Gastrocnemius medialis (tissue), 4 donors: Measurements from ENCODE around the gene NADK. TPM values are rescaled to one million over a fixed set of nuclear protein-coding genes. Genes with fewer than 3 reads are reported as not detected.

Source experiments
- ATAC-seq, 2 donors: fragments of 150-250 bp; one replicate each; pipeline ENCODE4 v1.9.1; 2016
- DNase-seq, 2 donors: peaks; one replicate each; pipeline ENCODE4 v3.0.0-alpha.2; 2019
- H3K27ac ChIP-seq, 4 donors: fragments of 200-600 bp; sonication (generic); 1 replicate in 1 of 4; 2 replicates in 3 of 4; pipeline ENCODE4 v1.5.1; 2016 to 2018; ENCODE audit warnings: mild to moderate bottlenecking in 2 of 4, moderate library complexity in 1 of 4
- H3K27me3 ChIP-seq, 3 donors: fragments of 200-600 bp; sonication (generic) in 2 of 3; 1 replicate in 1 of 3; 2 replicates in 2 of 3; pipeline versions ENCODE4 v1.5.1 to v1.6.0; 2016 to 2019; ENCODE audit warnings: mild to moderate bottlenecking in 1 of 3, moderate library complexity in 1 of 3
- H3K36me3 ChIP-seq, 2 donors: fragments of 200-600 bp; sonication (generic) in 1 of 2; one replicate each; pipeline ENCODE4 v1.5.1; 2017 to 2018
- H3K4me1 ChIP-seq, 2 donors: fragments of 200-600 bp; sonication (generic) in 1 of 2; one replicate each; pipeline ENCODE4 v1.5.1; 2016 to 2017; ENCODE audit warnings: mild to moderate bottlenecking in 2 of 2
- H3K4me3 ChIP-seq, 4 donors: fragments of 200-600 bp; sonication (generic) in 3 of 4; 1 replicate in 1 of 4; 2 replicates in 3 of 4; pipeline ENCODE4 v1.5.1; 2016 to 2019; ENCODE audit warnings: mild to moderate bottlenecking in 2 of 4
- H3K9me3 ChIP-seq, 3 donors: fragments of 200-600 bp; sonication (generic) in 2 of 3; 1 replicate in 1 of 3; 2 replicates in 2 of 3; pipeline ENCODE4 v1.5.1; 2016 to 2019
- CTCF ChIP-seq, 5 experiments: fragments of 450-650 bp in 3 of 5; fragments of 200-600 bp in 2 of 5; sonication (generic) in 2 of 5; IDR thresholded peaks in 4 of 5; conservative IDR thresholded peaks in 1 of 5; 1 replicate in 4 of 5; 2 replicates in 1 of 5; pipeline ENCODE4 v1.5.1; 2016 to 2019; ENCODE audit warnings: antibody characterized with exemption in 5 of 5, mild to moderate bottlenecking in 3 of 5, moderate library complexity in 3 of 5
- POLR2A ChIP-seq, 2 donors: fragments of 450-650 bp; IDR thresholded peaks; one replicate each; pipeline ENCODE4 v1.6.1; 2017; ENCODE audit warnings: antibody characterized with exemption in 2 of 2, mild to moderate bottlenecking in 2 of 2, moderate library complexity in 2 of 2
- in situ Hi-C, 4 donors: fragments of 200-750 bp; cut with MboI; loops; one replicate each; pipeline versions ENCODE4 v1.15.0 to v1.8.0; 2017; ENCODE audit warnings: low sequenced_read_pairs in 4 of 4
- intact Hi-C: fragments of 100-400 bp; cut with DNase I; formaldehyde crosslinking; loops from one replicate; pipeline ENCODE4 v1.15.1; 2023; ENCODE audit warnings: low total_unique reads
- total RNA-seq, 4 donors: library from RNA; depleted of rRNA; stranded (reverse); fragments of >200 nt; gene quantifications; one replicate each; pipeline versions ENCODE4 v1.1.0 to v1.2.3, GENCODE V29; 2016

Gene NADK
- total RNA-seq, 4 donors from 2014 or later, result 20.1 to 33.1 (median 32.5) TPM

- DNase-seq (no peak), ATAC-seq (no peak)
- no peak overlapping the region for H3K27ac ChIP-seq
- in situ Hi-C loops, result no loop called here
- intact Hi-C loops, result no loop called here
- no peaks in the 10 kb centered on the region for H3K4me1 ChIP-seq
- no peak overlapping the region for H3K4me3 ChIP-seq
- TF ChIP-seq CTCF (IDR thresholded peaks at IDR 0.05 in 4 of 5, conservative IDR thresholded peaks at IDR 0.05 in 1 of 5), result no peak
- H3K27me3 ChIP-seq, result no peaks in the 10 kb centered on the region
- no peaks in the 10 kb centered on the region for H3K9me3 ChIP-seq
- peaks cover 0 to 25% of the 10 kb centered on the region in 2 donors for H3K36me3 ChIP-seq
Measured at GRCh38 chr1:1819762-1820161, 41.5 kb upstream of the NADK start.

DNA sequence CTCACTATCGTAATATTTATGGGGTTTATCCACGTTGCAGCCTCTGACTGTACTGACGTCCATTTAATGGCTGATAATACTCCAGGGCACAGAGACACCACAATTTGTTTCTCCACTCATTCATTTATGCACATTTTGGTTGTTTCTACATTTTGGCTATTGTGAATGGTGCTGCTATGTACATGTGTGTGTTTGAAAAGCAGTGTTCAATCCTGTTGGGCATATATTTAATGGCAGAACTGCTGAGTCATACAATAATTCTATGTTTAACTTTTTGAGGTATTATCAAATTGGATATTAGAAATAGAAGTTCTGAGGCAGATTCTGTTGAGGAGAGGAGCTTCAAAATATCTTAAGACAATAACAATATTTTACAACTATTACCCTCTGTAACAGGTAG is 39.0 kb upstream of the NADK start:
- intact Hi-C loops, result no loop called here
- in situ Hi-C loops, result no loop called here
- H3K4me1 ChIP-seq, result no peaks in the 10 kb centered on the region
- no peak overlapping the region for H3K4me3 ChIP-seq
- no peaks in the 10 kb centered on the region for H3K9me3 ChIP-seq
- ATAC-seq, result no peak
- H3K27me3 ChIP-seq, result no peaks in the 10 kb centered on the region
- no peak for TF ChIP-seq CTCF (IDR thresholded peaks at IDR 0.05 in 4 of 5, conservative IDR thresholded peaks at IDR 0.05 in 1 of 5)
- TF ChIP-seq POLR2A (IDR thresholded peaks at IDR 0.05), result no peak
- no peak for DNase-seq
- H3K36me3 ChIP-seq, result peaks cover 0 to 29% of the 10 kb centered on the region in 2 donors
- no peak overlapping the region for H3K27ac ChIP-seq

DNA sequence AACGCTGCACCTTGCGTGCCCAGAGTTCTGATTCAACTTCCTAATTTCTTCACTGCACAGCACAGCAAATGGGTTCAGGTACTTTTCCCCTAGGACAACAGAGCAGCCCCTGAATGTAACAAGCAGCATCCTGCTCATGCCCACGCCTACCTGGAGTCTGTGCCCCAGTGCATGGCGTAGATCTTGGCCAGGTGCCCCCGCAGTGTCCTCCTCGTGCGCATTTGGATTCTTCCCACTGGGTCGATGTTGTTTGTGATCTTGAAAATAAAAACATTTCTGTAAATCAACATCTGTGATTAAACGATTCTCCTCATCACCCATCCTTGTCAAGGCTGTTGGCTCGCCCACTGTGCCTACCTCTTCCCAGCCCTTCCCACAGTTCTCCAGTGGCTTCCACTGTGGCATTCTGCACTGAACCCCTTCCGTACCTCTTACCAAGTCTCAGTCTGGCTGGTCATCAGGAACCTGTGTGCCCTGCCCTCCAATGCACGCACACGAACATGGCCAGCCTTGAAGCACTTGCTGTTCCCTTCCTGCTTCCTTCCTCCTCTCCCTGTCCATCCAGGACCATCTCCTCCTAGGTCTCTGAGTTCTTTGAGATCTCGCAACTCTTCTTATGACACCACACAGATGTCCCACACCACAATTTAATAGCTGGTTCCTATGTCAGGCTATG is 37.5 kb upstream of the NADK start:
- no peak overlapping the region for H3K27ac ChIP-seq
- no peaks in the 10 kb centered on the region for H3K4me1 ChIP-seq
- no peak for ATAC-seq
- no peak overlapping the region for H3K4me3 ChIP-seq
- intact Hi-C loops, result no loop called here
- no peak for DNase-seq
- H3K9me3 ChIP-seq, result no peaks in the 10 kb centered on the region
- no peaks in the 10 kb centered on the region for H3K27me3 ChIP-seq
- in situ Hi-C loops, result no loop called here
- H3K36me3 ChIP-seq, result peaks cover 0 to 37% of the 10 kb centered on the region in 2 donors
- no peak for TF ChIP-seq CTCF (IDR thresholded peaks at IDR 0.05 in 4 of 5, conservative IDR thresholded peaks at IDR 0.05 in 1 of 5)
- no peak for TF ChIP-seq POLR2A (IDR thresholded peaks at IDR 0.05)

GRCh38 chr1:1809489-1809888 is 31.2 kb upstream of the NADK start:
- in situ Hi-C loops, result no loop called here
- TF ChIP-seq CTCF (IDR thresholded peaks at IDR 0.05 in 4 of 5, conservative IDR thresholded peaks at IDR 0.05 in 1 of 5) (no peak), POLR2A (IDR thresholded peaks at IDR 0.05) (no peak)
- Histone ChIP-seq H3K27ac (no peak overlapping the region), H3K9me3 (no peaks in the 10 kb centered on the region), H3K36me3 (peaks cover 0 to 35% of the 10 kb centered on the region in 2 donors), H3K4me1 (peaks cover 3 to 4% of the 10 kb centered on the region in 2 donors), H3K4me3 (no peak overlapping the region), H3K27me3 (no peaks in the 10 kb centered on the region)
- intact Hi-C loops, result no loop called here
- DNase-seq, result no peak
- no peak for ATAC-seq

DNA sequence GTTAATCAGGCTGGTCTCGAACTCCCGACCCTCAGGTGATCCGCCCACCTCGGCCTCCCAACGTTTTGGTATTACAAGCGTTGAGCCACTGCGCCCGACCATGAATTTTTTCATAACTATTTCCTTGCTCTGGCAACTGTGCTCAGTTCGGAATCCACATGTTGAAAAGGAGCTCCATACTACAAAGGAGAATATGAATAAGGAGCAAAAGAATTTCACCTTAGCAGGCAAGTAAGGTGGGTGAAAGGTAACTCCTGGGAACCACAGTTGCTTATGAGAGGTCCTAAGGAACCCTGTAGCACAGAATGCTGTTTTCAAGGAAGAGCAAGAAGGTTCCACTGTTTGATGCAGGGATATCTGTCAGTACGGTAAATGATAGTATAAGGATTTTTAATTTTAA is 29.9 kb upstream of the NADK start:
- ATAC-seq, result no peak
- H3K36me3 ChIP-seq, result peaks cover 0 to 37% of the 10 kb centered on the region in 2 donors

More for the DNA sequence above, 29.9 kb upstream of the NADK start:
- in situ Hi-C loops, result no loop called here
- no peak overlapping the region for H3K4me3 ChIP-seq
- H3K9me3 ChIP-seq, result no peaks in the 10 kb centered on the region
- intact Hi-C loops, result no loop called here
- no peak overlapping the region for H3K27ac ChIP-seq
- H3K4me1 ChIP-seq, result peaks cover 3 to 4% of the 10 kb centered on the region in 2 donors
- TF ChIP-seq POLR2A (IDR thresholded peaks at IDR 0.05) (no peak), CTCF (IDR thresholded peaks at IDR 0.05 in 4 of 5, conservative IDR thresholded peaks at IDR 0.05 in 1 of 5) (no peak)
- DNase-seq, result no peak
- H3K27me3 ChIP-seq, result no peaks in the 10 kb centered on the region
